Nephron progenitor cell (in vitro differentiated cells): ENCODE data around the gene ANXA2.
"Not testable (repeated sequence)": the region's sequence is repeated elsewhere in the genome, so short reads cannot be mapped to it uniquely, and the experiment has no call there.

ENCODE experiments used
- DNase-seq: peaks from one replicate; pipeline ENCODE4 v3.0.0; 2021
- H3K27ac Mint-ChIP-seq: 2 replicates; pipeline ENCODE4 v1.8.0; 2021; ENCODE audit warnings: mild to moderate bottlenecking, moderate library complexity, mixed read lengths
- H3K27me3 Mint-ChIP-seq: 2 replicates; pipeline ENCODE4 v1.8.0; 2021; ENCODE audit warnings: mild to moderate bottlenecking, low read depth, mixed read lengths; ENCODE audit not compliant: poor library complexity
- H3K36me3 Mint-ChIP-seq: 2 replicates; pipeline ENCODE4 v1.8.0; 2021; ENCODE audit warnings: low read depth, mixed read lengths
- H3K4me1 Mint-ChIP-seq: 2 replicates; pipeline ENCODE4 v1.8.0; 2021; ENCODE audit warnings: mixed read lengths
- H3K4me3 Mint-ChIP-seq: 2 replicates; pipeline ENCODE4 v1.8.0; 2021; ENCODE audit warnings: mild to moderate bottlenecking, moderate library complexity, mixed read lengths
- H3K9me3 Mint-ChIP-seq: 2 replicates; pipeline ENCODE4 v1.8.0; 2021; ENCODE audit warnings: mild to moderate bottlenecking, moderate library complexity, mixed read lengths
- CTCF ChIP-seq: fragments of 200-600 bp; sonication (generic); IDR thresholded peaks from 2 replicates; pipeline ENCODE4 v1.5.0; 2021; ENCODE audit warnings: antibody characterized with exemption

Gene ANXA2

GRCh38 chr15:60340207-60340921 is 57.4 kb downstream of the ANXA2 start:
- no peak for DNase-seq
- H3K9me3 Mint-ChIP-seq: peaks cover 3% of the 10 kb centered on the region
- H3K27ac Mint-ChIP-seq: no peak overlapping the region

GRCh38 chr15:60339236-60339635 is 58.5 kb downstream of the ANXA2 start:
- peaks cover 32% of the 10 kb centered on the region for H3K4me1 Mint-ChIP-seq
- H3K27ac Mint-ChIP-seq: peak overlapping the region; percentile 52
- no peak overlapping the region for H3K4me3 Mint-ChIP-seq
- no peaks in the 10 kb centered on the region for H3K36me3 Mint-ChIP-seq
- DNase-seq: no peak
- peaks cover 8% of the 10 kb centered on the region for H3K27me3 Mint-ChIP-seq
- no peak for TF ChIP-seq CTCF
- peaks cover 3% of the 10 kb centered on the region for H3K9me3 Mint-ChIP-seq

More at GRCh38 chr15:60340207-60340921, 57.4 kb downstream of the ANXA2 start:
- H3K36me3 Mint-ChIP-seq: peaks cover 5% of the 10 kb centered on the region
- H3K27me3 Mint-ChIP-seq: peaks cover 8% of the 10 kb centered on the region
- TF ChIP-seq CTCF: no peak
- peaks cover 37% of the 10 kb centered on the region for H3K4me1 Mint-ChIP-seq
- H3K4me3 Mint-ChIP-seq: no peak overlapping the region

GRCh38 chr15:60338810-60339209 is 59.0 kb downstream of the ANXA2 start:
- Mint-ChIP-seq H3K36me3 (no peaks in the 10 kb centered on the region), H3K4me3 (no peak overlapping the region), H3K27me3 (peaks cover 8% of the 10 kb centered on the region), H3K27ac (peak overlapping the region; percentile 52), H3K4me1 (peaks cover 28% of the 10 kb centered on the region), H3K9me3 (peaks cover 7% of the 10 kb centered on the region)
- TF ChIP-seq CTCF: no peak
- DNase-seq: no peak

GRCh38 chr15:60337076-60337475 is 60.7 kb downstream of the ANXA2 start:
- H3K4me1 Mint-ChIP-seq: peaks cover 14% of the 10 kb centered on the region
- H3K4me3 Mint-ChIP-seq: no peak overlapping the region
- H3K36me3 Mint-ChIP-seq: no peaks in the 10 kb centered on the region
- H3K27ac Mint-ChIP-seq: no peak overlapping the region
- TF ChIP-seq CTCF: no peak
- H3K27me3 Mint-ChIP-seq: peaks cover 8% of the 10 kb centered on the region
- DNase-seq: no peak
- peaks cover 8% of the 10 kb centered on the region for H3K9me3 Mint-ChIP-seq

- DNase-seq, H3K9me3 Mint-ChIP-seq, H3K36me3 Mint-ChIP-seq, H3K4me3 Mint-ChIP-seq: not testable (repeated sequence)
- Mint-ChIP-seq H3K27ac (peak overlapping the region; percentile 42), H3K27me3 (peaks cover 12% of the 10 kb centered on the region), H3K4me1 (peaks cover 11% of the 10 kb centered on the region)
Observed at GRCh38 chr15:60335296-60335695, 62.5 kb downstream of the ANXA2 start.

GRCh38 chr15:60328852-60329443 is 68.8 kb downstream of the ANXA2 start:
- H3K4me3 Mint-ChIP-seq: no peak overlapping the region
- H3K4me1 Mint-ChIP-seq: peaks cover 36% of the 10 kb centered on the region
- peak; percentile 23 for DNase-seq
- peaks cover 4% of the 10 kb centered on the region for H3K27me3 Mint-ChIP-seq
- no peak overlapping the region for H3K27ac Mint-ChIP-seq
- peaks cover 5% of the 10 kb centered on the region for H3K9me3 Mint-ChIP-seq
- no peaks in the 10 kb centered on the region for H3K36me3 Mint-ChIP-seq
- peak; percentile 71 for TF ChIP-seq CTCF
